Measurements from ENCODE around the gene COX10.
A peak's percentile ranks its signal among the peaks of the same experiment; 100 is the strongest.

Gene COX10

DNA sequence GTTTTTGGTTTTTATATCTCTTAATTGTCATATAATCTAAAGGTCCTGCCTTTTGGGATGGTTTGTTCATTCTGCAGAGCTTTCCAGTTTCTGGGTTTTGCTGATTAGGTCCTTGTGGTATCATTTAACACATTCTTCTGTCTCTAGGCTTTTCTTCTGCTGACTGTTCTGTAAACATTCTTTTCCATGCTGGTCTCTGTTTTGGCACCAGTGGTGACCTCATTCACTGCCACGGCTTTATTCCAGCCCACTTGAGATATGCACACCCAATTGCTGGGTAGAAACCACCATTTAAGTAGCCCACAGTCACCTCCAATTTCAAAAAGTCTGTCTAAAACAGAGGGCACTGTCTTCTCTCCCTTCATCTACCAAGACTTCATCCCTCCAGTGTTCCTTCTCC lies 31.1 kb upstream of the COX10 start:
- Histone ChIP-seq H3K36me3 (replicated peaks) (peaks cover 4% of the 10 kb centered on the region), H3K27me3 (replicated peaks) (no peaks in the 10 kb centered on the region), H3K27ac (no peak overlapping the region), H3K4me3 (ENCODE audit: low read depth, low read length) (no peak overlapping the region)
- in situ Hi-C loops (cut with HindIII; ENCODE audit: low pct_ligation_motif_present, low sequenced_read_pairs): no loop called here
- peak; percentile 69 for DNase-seq
- TF ChIP-seq, protein P1, sequence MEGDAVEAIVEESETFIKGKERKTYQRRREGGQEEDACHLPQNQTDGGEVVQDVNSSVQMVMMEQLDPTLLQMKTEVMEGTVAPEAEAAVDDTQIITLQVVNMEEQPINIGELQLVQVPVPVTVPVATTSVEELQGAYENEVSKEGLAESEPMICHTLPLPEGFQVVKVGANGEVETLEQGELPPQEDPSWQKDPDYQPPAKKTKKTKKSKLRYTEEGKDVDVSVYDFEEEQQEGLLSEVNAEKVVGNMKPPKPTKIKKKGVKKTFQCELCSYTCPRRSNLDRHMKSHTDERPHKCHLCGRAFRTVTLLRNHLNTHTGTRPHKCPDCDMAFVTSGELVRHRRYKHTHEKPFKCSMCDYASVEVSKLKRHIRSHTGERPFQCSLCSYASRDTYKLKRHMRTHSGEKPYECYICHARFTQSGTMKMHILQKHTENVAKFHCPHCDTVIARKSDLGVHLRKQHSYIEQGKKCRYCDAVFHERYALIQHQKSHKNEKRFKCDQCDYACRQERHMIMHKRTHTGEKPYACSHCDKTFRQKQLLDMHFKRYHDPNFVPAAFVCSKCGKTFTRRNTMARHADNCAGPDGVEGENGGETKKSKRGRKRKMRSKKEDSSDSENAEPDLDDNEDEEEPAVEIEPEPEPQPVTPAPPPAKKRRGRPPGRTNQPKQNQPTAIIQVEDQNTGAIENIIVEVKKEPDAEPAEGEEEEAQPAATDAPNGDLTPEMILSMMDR (IDR thresholded peaks at IDR 0.05; ENCODE audit: low read depth, low read length, missing control alignments): no peak

DNA sequence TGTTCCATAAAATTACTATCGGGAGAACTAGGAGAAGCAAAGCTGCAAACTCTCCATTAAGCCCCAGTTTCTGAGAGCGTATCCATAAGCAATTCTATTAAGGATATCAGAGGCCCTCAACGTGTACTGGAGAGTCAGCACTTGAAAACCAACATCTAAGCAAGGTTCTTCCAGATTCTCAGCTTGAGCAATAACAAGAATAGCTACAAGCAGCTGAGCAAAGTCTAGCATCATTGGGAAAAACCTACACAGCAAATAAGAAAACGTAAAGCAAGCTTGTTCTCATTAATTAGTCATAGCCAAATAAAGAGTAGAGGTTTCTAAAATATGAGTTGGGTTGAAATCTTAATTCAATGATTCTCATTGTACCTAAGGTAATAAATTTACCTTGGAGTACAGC lies 26.9 kb upstream of the COX10 start:
- H3K27me3 ChIP-seq (replicated peaks): no peaks in the 10 kb centered on the region
- H3K36me3 ChIP-seq (replicated peaks): no peaks in the 10 kb centered on the region
- H3K27ac ChIP-seq: no peak overlapping the region
- no peak for DNase-seq
- in situ Hi-C loops (cut with HindIII; ENCODE audit: low pct_ligation_motif_present, low sequenced_read_pairs): no loop called here
- H3K4me3 ChIP-seq (ENCODE audit: low read depth, low read length): no peak overlapping the region
- TF ChIP-seq, protein P1 (IDR thresholded peaks at IDR 0.05; ENCODE audit: low read depth, low read length, missing control alignments): no peak

DNA sequence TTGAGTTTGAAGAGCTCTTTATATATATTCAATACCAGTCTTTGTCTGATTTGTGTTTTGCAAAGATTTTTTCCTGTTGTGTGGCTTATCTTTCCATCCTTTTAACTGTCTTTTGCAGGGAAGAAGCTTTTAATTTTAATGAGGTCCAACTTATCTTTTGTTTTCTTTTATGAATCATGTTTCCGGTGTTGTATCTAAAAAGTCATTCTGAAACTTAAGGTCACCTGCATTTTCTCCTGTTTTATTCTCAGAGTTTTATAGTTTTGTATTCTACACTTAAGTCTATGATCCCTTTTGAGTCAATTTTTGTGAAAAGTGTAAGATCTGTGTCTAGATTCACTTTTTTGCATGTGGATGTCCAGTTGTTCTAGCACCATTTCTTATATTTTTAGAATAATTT lies 24.6 kb upstream of the COX10 start:
- Histone ChIP-seq H3K36me3 (replicated peaks) (no peaks in the 10 kb centered on the region), H3K4me3 (ENCODE audit: low read depth, low read length) (no peak overlapping the region), H3K27me3 (replicated peaks) (no peaks in the 10 kb centered on the region), H3K27ac (no peak overlapping the region)
- TF ChIP-seq, protein P1 (IDR thresholded peaks at IDR 0.05; ENCODE audit: low read depth, low read length, missing control alignments): no peak
- no peak for DNase-seq
- in situ Hi-C loops (cut with HindIII; ENCODE audit: low pct_ligation_motif_present, low sequenced_read_pairs): no loop called here

DNA sequence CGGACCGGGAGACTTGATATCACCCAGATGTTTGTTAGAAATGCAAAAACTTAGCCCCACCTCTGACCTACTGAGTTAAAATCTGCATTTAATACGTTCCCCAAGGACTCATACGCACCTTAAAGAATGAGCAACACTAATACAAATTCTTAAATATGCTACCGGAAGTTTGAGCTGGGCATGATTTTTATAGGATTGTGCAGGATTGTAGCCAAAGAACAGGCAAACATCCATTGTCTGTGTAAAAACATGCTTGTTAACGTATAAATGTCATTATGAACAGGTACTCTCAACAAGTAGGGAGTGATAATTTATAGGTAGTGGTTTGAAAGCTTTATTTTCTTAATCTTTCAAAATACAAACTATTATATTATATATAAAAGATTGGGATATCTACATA lies 22.3 kb upstream of the COX10 start:
- Histone ChIP-seq H3K27me3 (replicated peaks) (no peaks in the 10 kb centered on the region), H3K36me3 (replicated peaks) (no peaks in the 10 kb centered on the region), H3K4me3 (ENCODE audit: low read depth, low read length) (no peak overlapping the region), H3K27ac (no peak overlapping the region)
- in situ Hi-C loops (cut with HindIII; ENCODE audit: low pct_ligation_motif_present, low sequenced_read_pairs): no loop called here
- TF ChIP-seq, protein P1 (IDR thresholded peaks at IDR 0.05; ENCODE audit: low read depth, low read length, missing control alignments): no peak
- DNase-seq: no peak

DNA sequence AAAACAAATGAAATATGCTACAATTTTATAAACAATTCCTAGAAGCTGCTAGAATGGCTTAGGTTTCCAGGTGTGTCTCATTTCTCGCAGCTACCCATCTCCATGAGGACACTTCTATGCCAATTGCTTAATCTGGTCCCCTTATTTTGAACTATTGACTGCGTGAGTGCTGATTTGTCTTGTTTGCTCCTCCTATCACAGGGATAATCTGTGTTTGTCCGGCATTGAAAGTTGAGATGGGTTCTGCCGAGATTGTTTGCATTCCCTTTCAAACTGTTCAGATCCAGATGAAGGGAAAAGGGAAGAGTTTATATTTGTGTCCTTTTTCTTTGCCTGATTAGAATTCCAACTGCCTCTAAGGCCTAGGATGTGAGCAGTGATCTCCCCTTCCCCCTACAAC lies 21.7 kb upstream of the COX10 start:
- in situ Hi-C loops (cut with HindIII; ENCODE audit: low pct_ligation_motif_present, low sequenced_read_pairs): no loop called here
- TF ChIP-seq, protein P1 (IDR thresholded peaks at IDR 0.05; ENCODE audit: low read depth, low read length, missing control alignments): no peak
- no peak for DNase-seq
- Histone ChIP-seq H3K27ac (no peak overlapping the region), H3K27me3 (replicated peaks) (no peaks in the 10 kb centered on the region), H3K4me3 (ENCODE audit: low read depth, low read length) (no peak overlapping the region), H3K36me3 (replicated peaks) (no peaks in the 10 kb centered on the region)

DNA sequence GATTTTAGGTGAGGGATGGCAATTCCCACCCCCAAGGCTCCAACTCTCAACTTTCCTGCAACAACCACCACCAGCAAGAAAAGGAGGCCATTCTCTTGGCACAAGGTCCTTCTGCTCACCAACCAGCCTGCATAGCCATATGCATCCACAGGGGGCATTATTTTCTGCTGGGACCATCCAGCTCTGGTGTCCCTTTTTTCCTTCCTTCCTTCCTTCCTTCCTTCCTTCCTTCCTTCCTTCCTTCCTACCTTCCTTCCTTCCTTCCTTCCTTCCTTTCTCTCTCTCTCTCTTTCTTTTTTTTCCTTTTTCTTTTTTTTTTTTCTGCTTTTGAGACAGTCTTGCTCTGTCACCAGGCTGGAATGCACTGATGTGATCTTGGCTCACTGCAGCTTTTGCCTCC lies 21.1 kb upstream of the COX10 start:
- TF ChIP-seq, protein P1 (IDR thresholded peaks at IDR 0.05; ENCODE audit: low read depth, low read length, missing control alignments): peak; percentile 61
- no peaks in the 10 kb centered on the region for H3K27me3 ChIP-seq (replicated peaks)
- in situ Hi-C loops (cut with HindIII; ENCODE audit: low pct_ligation_motif_present, low sequenced_read_pairs): no loop called here
- H3K36me3 ChIP-seq (replicated peaks): no peaks in the 10 kb centered on the region
- no peak overlapping the region for H3K27ac ChIP-seq
- no peak overlapping the region for H3K4me3 ChIP-seq (ENCODE audit: low read depth, low read length)
- no peak for DNase-seq
